H1 (cell line): ENCODE data around the gene TRDMT1. TPM values are rescaled to one million over a fixed set of nuclear protein-coding genes. Genes with fewer than 3 reads are reported as not detected.

Source experiments
- CTCF ChIA-PET: fragments of 300-600 bp; sonication (Branson Sonifier 250); formaldehyde crosslinking; loops from one replicate; lab custom pipeline; 2021; ENCODE audit not compliant: partially characterized antibody; lab: Charles Lee
- POLR2A ChIA-PET: fragments of 300-600 bp; sonication (Branson Sonifier 250); formaldehyde crosslinking; loops from one replicate; lab custom pipeline; 2021; ENCODE audit warnings: inconsistent platforms; ENCODE audit not compliant: partially characterized antibody; lab: Charles Lee
- DNase-seq, 2 experiments: peaks; one replicate each; pipeline versions ENCODE4 v3.0.0 to v3.0.0-alpha.2; 2010 to 2022; ENCODE audit warnings: low spot score in 2 of 2, low read depth in 1 of 2, mixed read lengths in 1 of 2
- FAIRE-seq: peaks from 2 replicates; lab custom pipeline; 2011; peaks lifted over from hg19 to GRCh38; lab: Jason Lieb, UNC
- H2AFZ ChIP-seq: 2 replicates; pipeline ENCODE4 v1.8.1; 2012; ENCODE audit warnings: low read length, inconsistent platforms
- H2AK5ac ChIP-seq: 2 replicates; pipeline ENCODE4 v1.6.1; 2013; ENCODE audit warnings: low read depth, low read length
- H2BK120ac ChIP-seq: replicated peaks from 2 replicates; pipeline ENCODE3; 2013; ENCODE audit warnings: low read depth, low read length, inconsistent platforms
- H2BK12ac ChIP-seq: 2 replicates; pipeline ENCODE4 v1.6.1; 2013; ENCODE audit warnings: low read depth, low read length
- H2BK15ac ChIP-seq: 2 replicates; pipeline ENCODE4 v1.6.1; 2013; ENCODE audit warnings: low read length
- H2BK20ac ChIP-seq: 2 replicates; pipeline ENCODE4 v1.6.1; 2013; ENCODE audit warnings: low read length
- H2BK5ac ChIP-seq: 2 replicates; pipeline ENCODE4 v1.6.1; 2013; ENCODE audit warnings: low read depth, low read length
- H3K14ac ChIP-seq: 2 replicates; pipeline ENCODE4 v1.6.1; 2013; ENCODE audit warnings: inconsistent platforms; ENCODE audit not compliant: insufficient read length
- H3K18ac ChIP-seq: 2 replicates; pipeline ENCODE4 v1.6.1; 2013; ENCODE audit warnings: low read length; ENCODE audit errors: extremely low read depth
- H3K23ac ChIP-seq: 2 replicates; pipeline ENCODE4 v1.6.1; 2013; ENCODE audit warnings: inconsistent platforms; ENCODE audit not compliant: insufficient read length
- H3K23me2 ChIP-seq: 2 replicates; pipeline ENCODE4 v1.6.1; 2013; ENCODE audit warnings: low read depth, low read length
- H3K27ac ChIP-seq: 2 replicates; pipeline ENCODE4 v1.6.1; 2011; ENCODE audit warnings: low read depth, low read length, inconsistent platforms
- H3K27me3 ChIP-seq, 4 experiments: replicated peaks in 1 of 4; 1 replicate in 1 of 4; 2 replicates in 3 of 4; pipeline versions ENCODE4 v1.6.1 to v1.8.1; 2011 to 2013; ENCODE audit warnings: low read length in 3 of 4, mild to moderate bottlenecking in 3 of 4, inconsistent platforms in 2 of 4, mixed read lengths in 2 of 4, moderate library complexity in 1 of 4; ENCODE audit not compliant: control insufficient read depth in 3 of 4, insufficient read depth in 3 of 4; ENCODE audit errors: extremely low read depth in 1 of 4
- H3K36me3 ChIP-seq, 4 experiments: 2 replicates each; pipeline versions ENCODE4 v1.6.1 to v1.8.1; 2011 to 2013; ENCODE audit warnings: mild to moderate bottlenecking in 4 of 4, low read length in 3 of 4, moderate library complexity in 2 of 4, control low read depth in 1 of 4, inconsistent platforms in 1 of 4; ENCODE audit not compliant: insufficient read depth in 4 of 4, control insufficient read depth in 2 of 4
- H3K4ac ChIP-seq: replicated peaks from 2 replicates; pipeline ENCODE3; 2013; ENCODE audit warnings: low read length, low read depth, mixed read lengths, inconsistent platforms; ENCODE audit not compliant: insufficient read length
- H3K4me1 ChIP-seq, 4 experiments: replicated peaks in 1 of 4; 1 replicate in 1 of 4; 2 replicates in 3 of 4; pipeline versions ENCODE4 v1.6.1 to v1.8.1; 2011 to 2013; ENCODE audit warnings: low read length in 3 of 4, inconsistent platforms in 2 of 4, mixed read lengths in 1 of 4; ENCODE audit not compliant: insufficient read depth in 4 of 4, control insufficient read depth in 3 of 4
- H3K4me2 ChIP-seq, 2 experiments: 2 replicates each; pipeline versions ENCODE4 v1.6.1 to v1.8.1; 2011 to 2013; ENCODE audit warnings: low read depth in 2 of 2, low read length in 2 of 2, control low read depth in 1 of 2, inconsistent platforms in 1 of 2, mild to moderate bottlenecking in 1 of 2; ENCODE audit not compliant: insufficient read depth in 1 of 2
- H3K4me3 ChIP-seq, 4 experiments: fragments of 200-600, 300-600 bp in 1 of 4; sonication (generic), shearing (Covaris generic), sonication (Bioruptor Twin) in 1 of 4; 2 replicates each; pipeline versions ENCODE4 v1.5.1 to v1.8.1; 2011 to 2016; ENCODE audit warnings: low read length in 4 of 4, low read depth in 3 of 4, control low read depth in 2 of 4, inconsistent platforms in 2 of 4, mild to moderate bottlenecking in 2 of 4, mixed read lengths in 1 of 4, moderate library complexity in 1 of 4; ENCODE audit not compliant: insufficient read depth in 2 of 4; ENCODE audit errors: extremely low read depth in 1 of 4
- H3K56ac ChIP-seq: replicated peaks from 2 replicates; pipeline ENCODE3; 2013; ENCODE audit warnings: low read depth, mild to moderate bottlenecking, mixed read lengths, low read length, inconsistent platforms; ENCODE audit not compliant: insufficient read length
- H3K79me1 ChIP-seq: 2 replicates; pipeline ENCODE4 v1.6.1; 2013; ENCODE audit warnings: low read depth, low read length, control low read depth
- H3K79me2 ChIP-seq, 2 experiments: 2 replicates each; pipeline versions ENCODE4 v1.6.1 to v1.8.1; 2012 to 2013; ENCODE audit warnings: low read length in 2 of 2, mild to moderate bottlenecking in 2 of 2, inconsistent platforms in 1 of 2; ENCODE audit not compliant: insufficient read depth in 2 of 2, control insufficient read depth in 1 of 2
- H3K9ac ChIP-seq, 4 experiments: replicated peaks in 1 of 4; 1 replicate in 1 of 4; 2 replicates in 3 of 4; pipeline versions ENCODE4 v1.6.1 to v1.8.1; 2011 to 2013; ENCODE audit warnings: low read depth in 3 of 4, low read length in 3 of 4, control low read depth in 2 of 4, mild to moderate bottlenecking in 2 of 4, moderate library complexity in 2 of 4, inconsistent platforms in 1 of 4; ENCODE audit errors: extremely low read depth in 1 of 4
- H3K9me3 ChIP-seq, 2 experiments: 2 replicates each; pipeline versions ENCODE4 v1.6.1 to v1.8.1; 2012 to 2013; ENCODE audit warnings: mild to moderate bottlenecking in 2 of 2, moderate library complexity in 2 of 2, control low read depth in 1 of 2, inconsistent platforms in 1 of 2, low read depth in 1 of 2, low read length in 1 of 2, mixed read lengths in 1 of 2; ENCODE audit not compliant: insufficient read depth in 2 of 2
- H4K20me1 ChIP-seq, 2 experiments: replicated peaks in 1 of 2; 2 replicates each; pipeline versions ENCODE3 to v1.8.1; 2011 to 2013; ENCODE audit warnings: inconsistent platforms in 2 of 2, low read length in 2 of 2, mild to moderate bottlenecking in 1 of 2; ENCODE audit not compliant: insufficient read depth in 2 of 2, control insufficient read depth in 1 of 2
- H4K5ac ChIP-seq: 2 replicates; pipeline ENCODE4 v1.6.1; 2013; ENCODE audit warnings: low read length, low read depth, mixed read lengths, inconsistent platforms; ENCODE audit not compliant: insufficient read length
- H4K8ac ChIP-seq: 2 replicates; pipeline ENCODE4 v1.8.0; 2013; ENCODE audit warnings: mild to moderate bottlenecking, moderate library complexity, low read length, inconsistent platforms; ENCODE audit not compliant: insufficient read depth; ENCODE audit errors: extremely low read depth
- H4K91ac ChIP-seq: replicated peaks from 2 replicates; pipeline ENCODE3; 2013; ENCODE audit warnings: low read length, mixed read lengths, inconsistent platforms; ENCODE audit not compliant: insufficient read length
- BCL11A ChIP-seq, 2 experiments: IDR thresholded peaks; one replicate each; pipeline ENCODE4 v1.6.1; 2011; ENCODE audit warnings: low read depth in 2 of 2, low read length in 2 of 2, mild to moderate bottlenecking in 2 of 2
- CTBP2 ChIP-seq: IDR thresholded peaks from 2 replicates; pipeline ENCODE4 v1.7.0; 2011; ENCODE audit warnings: borderline replicate concordance, mild to moderate bottlenecking, moderate library complexity, mixed read lengths, low read length; ENCODE audit not compliant: insufficient read depth, insufficient read length
- EGR1 ChIP-seq: IDR thresholded peaks from 2 replicates; pipeline ENCODE4 v1.6.1; 2011; ENCODE audit warnings: low read depth, low read length, borderline replicate concordance
- FOSL1 ChIP-seq: IDR thresholded peaks from 2 replicates; pipeline ENCODE4 v1.6.1; 2011; ENCODE audit warnings: mild to moderate bottlenecking, low read depth, low read length, moderate library complexity; ENCODE audit not compliant: insufficient read depth
- HDAC2 ChIP-seq, 2 experiments: fragments of 300-600 bp in 1 of 2; sonication (generic) in 1 of 2; IDR thresholded peaks; 2 replicates each; pipeline ENCODE4 v1.6.1; 2011 to 2012; ENCODE audit warnings: low read depth in 2 of 2, low read length in 2 of 2, mild to moderate bottlenecking in 2 of 2, moderate library complexity in 2 of 2, borderline replicate concordance in 1 of 2, inconsistent platforms in 1 of 2
- RBBP5 ChIP-seq: IDR thresholded peaks from 2 replicates; pipeline ENCODE4 v1.7.1; 2012; ENCODE audit warnings: low read depth, mild to moderate bottlenecking, inconsistent platforms, low read length, moderate library complexity, borderline replicate concordance
- SP2 ChIP-seq: IDR thresholded peaks from 2 replicates; pipeline ENCODE4 v1.6.1; 2012; ENCODE audit warnings: mild to moderate bottlenecking, low read length, inconsistent platforms
- YY1 ChIP-seq: IDR thresholded peaks from 2 replicates; pipeline ENCODE4 v1.6.1; 2011; ENCODE audit warnings: low read depth, mild to moderate bottlenecking, low read length
- WGBS, 2 experiments: shearing (Covaris generic) in 1 of 2; methylation state at CpG; one replicate each; pipeline versions ENCODE4 v1.1.6 to v1.1.7; 2013 to 2015; ENCODE audit warnings: low lambda C conversion rate in 2 of 2, mixed read lengths in 2 of 2, inconsistent platforms in 1 of 2, low coverage in 1 of 2, missing lambda C conversion rate in 1 of 2; ENCODE audit not compliant: insufficient replicate concordance in 2 of 2, insufficient coverage in 1 of 2, insufficient read length in 1 of 2; ENCODE audit errors: extremely low coverage in 1 of 2, missing lambda C conversion rate in 1 of 2; 5-methylcytosine and 5-hydroxymethylcytosine counted together
- polyA plus RNA-seq, 7 experiments: library from polyadenylated mRNA; depleted of rRNA in 3 of 7; stranded (reverse) in 5 of 7; unstranded in 2 of 7; fragments of >200 nt in 5 of 7; fragments of 200-250 nt in 2 of 7; gene quantifications; 1 replicate in 5 of 7; 2 replicates in 1 of 7; 4 replicates in 1 of 7; pipeline versions ENCODE4 v1.2.1 to v1.2.3, GENCODE V29; 2011 to 2013; ENCODE audit warnings: missing spikeins in 2 of 7, mixed read lengths in 2 of 7
- total RNA-seq: library from RNA; stranded (reverse); fragmentation: NEBNext Ultra II Directional; extraction: Animal tissue kit (Norgen Biotek cat#: 25700); gene quantifications from 2 replicates; pipeline ENCODE4 v1.2.1, GENCODE V29; 2021
- TF ChIP-seq, protein P1 (sequence below): IDR thresholded peaks from 2 replicates; pipeline ENCODE4 v1.6.1; 2011; ENCODE audit warnings: low read length, improper control_type of control experiment

TRDMT1 gene
- total and polyA plus RNA-seq, 2 of the 8 experiments (the other 6 are each of a cell fraction or from before 2014, with no cell fraction given) = 7.4 to 21.4 TPM

DNA sequence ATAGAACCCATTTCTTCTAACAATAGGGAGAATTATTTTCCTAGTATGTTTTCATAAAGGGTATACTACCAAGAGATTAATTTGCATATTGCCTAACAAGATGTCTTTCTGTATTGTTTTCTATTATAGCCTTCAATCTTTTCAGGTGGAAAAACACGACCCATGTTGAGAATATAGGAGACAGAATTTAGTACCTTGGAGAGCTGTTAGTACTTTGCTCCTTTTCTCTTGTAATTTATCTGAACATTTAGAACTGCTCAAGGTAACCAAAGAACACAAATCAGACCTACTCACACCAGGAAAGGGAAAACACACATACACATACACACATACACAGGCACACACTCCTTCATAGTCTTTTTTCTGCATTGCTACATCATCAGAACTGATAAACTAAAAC, 7.8 kb upstream of the TRDMT1 start:
- H3K4me1 ChIP-seq = peaks cover 0 to 4% (median under 1%) of the 10 kb centered on the region in 4 experiments; a peak in 2 of 7 replicates
- no peak overlapping the region for H3K14ac ChIP-seq
- no peak overlapping the region for H2BK120ac ChIP-seq
- no peaks in the 10 kb centered on the region for H3K36me3 ChIP-seq
- no peak for DNase-seq
- H3K9me3 ChIP-seq = no peaks in the 10 kb centered on the region
- no peak overlapping the region for H3K18ac ChIP-seq
- FAIRE-seq = no peak
- H3K4me3 ChIP-seq = no peak overlapping the region
- no peak overlapping the region for H3K56ac ChIP-seq
- TF ChIP-seq CTBP2 (no peak), RBBP5 (no peak), HDAC2 (IDR thresholded peaks at IDR 0.05; ENCODE audit: borderline replicate concordance in 1 of 2, low read depth in 2 of 2, low read length in 2 of 2) (no peak), SP2 (no peak), BCL11A (IDR thresholded peaks at IDR 0.05; ENCODE audit: low read depth in 2 of 2, low read length in 2 of 2) (no peak), YY1 (no peak), FOSL1 (no peak), EGR1 (no peak)
- TF ChIP-seq, protein P1, sequence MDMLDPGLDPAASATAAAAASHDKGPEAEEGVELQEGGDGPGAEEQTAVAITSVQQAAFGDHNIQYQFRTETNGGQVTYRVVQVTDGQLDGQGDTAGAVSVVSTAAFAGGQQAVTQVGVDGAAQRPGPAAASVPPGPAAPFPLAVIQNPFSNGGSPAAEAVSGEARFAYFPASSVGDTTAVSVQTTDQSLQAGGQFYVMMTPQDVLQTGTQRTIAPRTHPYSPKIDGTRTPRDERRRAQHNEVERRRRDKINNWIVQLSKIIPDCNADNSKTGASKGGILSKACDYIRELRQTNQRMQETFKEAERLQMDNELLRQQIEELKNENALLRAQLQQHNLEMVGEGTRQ = no peak
- H3K27me3 ChIP-seq = no peaks in the 10 kb centered on the region
- H3K79me2 ChIP-seq = no peaks in the 10 kb centered on the region
- H2BK12ac ChIP-seq = no peak overlapping the region
- H3K9ac ChIP-seq = no peak overlapping the region
- no peaks in the 10 kb centered on the region for H3K79me1 ChIP-seq
- no peak overlapping the region for H2BK5ac ChIP-seq
- POLR2A ChIA-PET = no interaction called here
- no peak overlapping the region for H2BK20ac ChIP-seq
- H3K23ac ChIP-seq = no peak overlapping the region
- no peak overlapping the region for H4K91ac ChIP-seq
- 76% methylated on average over 1 of the region's 1 CpG; no CpG with 5 or more reads in 1 of the 2 experiments for WGBS, 2 experiments
- no peak overlapping the region for H3K4ac ChIP-seq
- no peak overlapping the region for H2AFZ ChIP-seq
- H2BK15ac ChIP-seq = no peak overlapping the region
- H2AK5ac ChIP-seq = no peak overlapping the region
- no peaks in the 10 kb centered on the region for H3K23me2 ChIP-seq
- no peak overlapping the region for H3K4me2 ChIP-seq
- H4K5ac ChIP-seq = no peak overlapping the region
- no peak overlapping the region for H3K27ac ChIP-seq
- no peak overlapping the region for H4K8ac ChIP-seq
- CTCF ChIA-PET = no interaction called here
- no peaks in the 10 kb centered on the region for H4K20me1 ChIP-seq
